ENCODE measurements around the gene SMYD5.

SMYD5 gene

DNA sequence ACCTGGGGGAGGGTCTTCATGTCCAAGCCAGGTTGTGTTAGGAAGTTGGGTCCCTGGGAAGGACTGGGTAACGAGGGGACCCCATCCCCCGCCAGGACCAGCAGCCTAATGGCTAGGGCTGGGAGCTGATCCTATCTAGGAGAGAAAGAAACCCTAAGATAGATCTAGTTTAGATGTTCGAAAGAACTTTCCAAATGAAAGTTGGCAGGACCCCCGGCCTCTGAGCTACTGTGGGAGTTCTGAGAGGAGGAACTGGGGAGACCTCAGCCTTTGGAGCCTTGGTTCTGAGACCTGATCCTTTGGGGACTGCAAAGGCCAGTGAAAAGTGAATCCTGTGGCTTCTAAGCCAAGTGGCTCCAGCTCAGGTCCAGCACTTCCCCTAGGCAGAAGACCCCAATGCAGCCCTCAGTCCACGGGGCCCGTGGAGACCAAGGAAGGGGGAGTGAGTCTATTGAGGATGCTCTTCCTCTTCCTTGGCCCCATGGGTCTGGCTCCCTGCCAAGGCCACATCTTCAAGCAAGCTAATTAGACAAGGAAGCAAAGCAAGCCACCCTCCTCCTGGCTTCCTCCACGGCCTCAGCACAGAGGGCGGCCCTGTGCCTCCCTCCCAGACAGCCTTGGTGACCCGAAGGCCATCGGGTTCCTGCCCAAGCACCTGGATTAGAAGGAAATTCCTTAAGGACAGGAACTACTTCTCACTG lies 43.5 kb downstream of the SMYD5 start:
- Histone ChIP-seq H3K4me3 (ENCODE audit: low read length) (no peak overlapping the region), H2BK120ac (ENCODE audit: low read depth, low read length) (no peak overlapping the region), H4K5ac (ENCODE audit: low read length) (no peak overlapping the region), H2BK15ac (replicated peaks; ENCODE audit: low read depth) (no peak overlapping the region), H2BK5ac (ENCODE audit: low read length) (no peak overlapping the region), H3K27ac (ENCODE audit: low read depth, low read length) (no peak overlapping the region), H3K18ac (ENCODE audit: low read length) (no peak overlapping the region), H2AK5ac (ENCODE audit: low read length) (no peak overlapping the region), H3K4me1 (ENCODE audit: control insufficient read depth, low read depth, low read length) (no peaks in the 10 kb centered on the region), H3K4ac (ENCODE audit: low read depth, low read length) (no peak overlapping the region), H4K8ac (ENCODE audit: low read depth, low read length) (no peak overlapping the region), H3K79me2 (ENCODE audit: control insufficient read depth, insufficient read depth, low read length) (no peaks in the 10 kb centered on the region), H3K4me2 (ENCODE audit: low read length) (no peak overlapping the region), H3K27me3 (ENCODE audit: insufficient read depth, low read length, poor library complexity) (no peaks in the 10 kb centered on the region), H3K56ac (ENCODE audit: low read length) (no peak overlapping the region), H3K9ac (ENCODE audit: low read length) (no peak overlapping the region), H3K79me1 (ENCODE audit: low read length) (no peaks in the 10 kb centered on the region), H3K23ac (ENCODE audit: low read length) (no peak overlapping the region), H3K36me3 (ENCODE audit: control insufficient read depth, insufficient read depth, low read length) (peaks cover 13% of the 10 kb centered on the region)
- DNase-seq = no peak
- WGBS (ENCODE audit: extremely low coverage, insufficient coverage, low lambda C conversion rate) = no CpG with 5 or more reads among the region's 10 CpGs

DNA sequence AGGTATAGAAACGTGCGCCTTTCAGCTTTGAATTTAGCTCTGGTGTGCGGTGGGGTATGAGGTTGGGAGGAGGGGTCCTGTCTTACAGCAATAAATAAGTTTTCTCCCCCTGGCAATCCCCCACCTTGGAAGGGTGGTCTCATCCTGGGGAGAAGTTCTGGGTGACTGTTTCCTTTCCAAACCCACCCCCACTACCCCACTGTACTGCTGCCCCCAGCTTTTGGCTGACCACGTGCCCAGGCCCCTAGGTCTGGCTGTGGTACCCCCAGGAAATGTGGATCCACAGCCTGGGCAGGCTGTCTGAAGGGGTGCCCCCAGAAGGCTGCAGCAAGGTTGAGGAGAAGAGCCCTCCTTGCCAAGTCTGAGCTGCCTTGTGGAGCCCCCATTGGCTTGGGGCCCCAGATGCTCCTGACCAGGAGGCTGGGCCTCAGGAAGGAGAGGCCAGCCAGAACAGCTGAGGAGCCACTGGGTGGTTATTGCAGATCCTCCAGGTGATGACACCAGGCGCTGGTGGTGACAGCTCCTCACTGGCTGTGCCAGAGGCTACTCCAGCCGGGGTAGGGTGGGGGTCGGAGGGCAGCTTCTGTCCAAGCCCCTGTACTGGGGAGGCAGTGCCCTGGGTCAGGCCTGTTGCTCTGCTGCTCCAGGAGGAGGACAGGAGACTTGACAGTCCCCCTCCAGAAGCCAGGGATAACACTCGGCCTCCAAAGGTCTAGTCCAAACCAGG lies 44.3 kb downstream of the SMYD5 start:
- Histone ChIP-seq H3K9ac (ENCODE audit: low read length) (no peak overlapping the region), H3K4me2 (ENCODE audit: low read length) (no peak overlapping the region), H2BK5ac (ENCODE audit: low read length) (no peak overlapping the region), H3K79me1 (ENCODE audit: low read length) (no peaks in the 10 kb centered on the region), H3K56ac (ENCODE audit: low read length) (no peak overlapping the region), H3K27me3 (ENCODE audit: insufficient read depth, low read length, poor library complexity) (no peaks in the 10 kb centered on the region), H4K8ac (ENCODE audit: low read depth, low read length) (no peak overlapping the region), H3K4me3 (ENCODE audit: low read length) (no peak overlapping the region), H3K4ac (ENCODE audit: low read depth, low read length) (no peak overlapping the region), H3K36me3 (ENCODE audit: control insufficient read depth, insufficient read depth, low read length) (peaks cover 10% of the 10 kb centered on the region), H3K27ac (ENCODE audit: low read depth, low read length) (no peak overlapping the region), H4K5ac (ENCODE audit: low read length) (no peak overlapping the region), H2BK15ac (replicated peaks; ENCODE audit: low read depth) (no peak overlapping the region), H2BK120ac (ENCODE audit: low read depth, low read length) (no peak overlapping the region), H3K4me1 (ENCODE audit: control insufficient read depth, low read depth, low read length) (no peaks in the 10 kb centered on the region), H2AK5ac (ENCODE audit: low read length) (no peak overlapping the region), H3K79me2 (ENCODE audit: control insufficient read depth, insufficient read depth, low read length) (no peaks in the 10 kb centered on the region), H3K23ac (ENCODE audit: low read length) (no peak overlapping the region), H3K18ac (ENCODE audit: low read length) (no peak overlapping the region)
- no CpG with 5 or more reads among the region's 8 CpGs for WGBS (ENCODE audit: extremely low coverage, insufficient coverage, low lambda C conversion rate)
- DNase-seq = no peak

DNA sequence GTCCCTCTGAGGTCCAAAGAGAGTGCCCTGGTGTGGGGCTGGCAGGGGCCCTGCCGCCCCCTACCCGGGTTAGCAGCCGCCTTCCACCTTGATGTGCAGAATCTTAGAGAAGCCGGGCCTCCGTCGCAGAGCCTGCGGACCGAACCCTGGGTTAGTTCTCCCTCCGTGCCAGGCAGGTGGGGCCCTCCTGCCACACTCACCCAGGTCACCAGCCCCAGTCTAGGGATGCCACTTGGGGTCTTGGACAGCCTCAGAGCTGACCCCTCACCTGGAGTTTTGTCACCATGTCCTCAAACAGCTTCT lies 44.8 kb downstream of the SMYD5 start:
- peaks cover 7% of the 10 kb centered on the region for H3K36me3 ChIP-seq (ENCODE audit: control insufficient read depth, insufficient read depth, low read length)
- H3K79me2 ChIP-seq (ENCODE audit: control insufficient read depth, insufficient read depth, low read length) = no peaks in the 10 kb centered on the region
- WGBS (ENCODE audit: extremely low coverage, insufficient coverage, low lambda C conversion rate) = no CpG with 5 or more reads among the region's 9 CpGs
- no peak for DNase-seq
- no peak overlapping the region for H3K4ac ChIP-seq (ENCODE audit: low read depth, low read length)
- no peaks in the 10 kb centered on the region for H3K4me1 ChIP-seq (ENCODE audit: control insufficient read depth, low read depth, low read length)
- no peak overlapping the region for H3K4me2 ChIP-seq (ENCODE audit: low read length)
- no peak overlapping the region for H3K9ac ChIP-seq (ENCODE audit: low read length)
- no peak overlapping the region for H3K18ac ChIP-seq (ENCODE audit: low read length)
- H2BK120ac ChIP-seq (ENCODE audit: low read depth, low read length) = no peak overlapping the region
- H3K79me1 ChIP-seq (ENCODE audit: low read length) = no peaks in the 10 kb centered on the region
- no peak overlapping the region for H2AK5ac ChIP-seq (ENCODE audit: low read length)
- no peak overlapping the region for H3K23ac ChIP-seq (ENCODE audit: low read length)
- H2BK5ac ChIP-seq (ENCODE audit: low read length) = no peak overlapping the region
- no peak overlapping the region for H3K27ac ChIP-seq (ENCODE audit: low read depth, low read length)
- H3K56ac ChIP-seq (ENCODE audit: low read length) = no peak overlapping the region
- no peak overlapping the region for H4K5ac ChIP-seq (ENCODE audit: low read length)
- no peaks in the 10 kb centered on the region for H3K27me3 ChIP-seq (ENCODE audit: insufficient read depth, low read length, poor library complexity)
- no peak overlapping the region for H2BK15ac ChIP-seq (replicated peaks; ENCODE audit: low read depth)
- no peak overlapping the region for H3K4me3 ChIP-seq (ENCODE audit: low read length)
- no peak overlapping the region for H4K8ac ChIP-seq (ENCODE audit: low read depth, low read length)

DNA sequence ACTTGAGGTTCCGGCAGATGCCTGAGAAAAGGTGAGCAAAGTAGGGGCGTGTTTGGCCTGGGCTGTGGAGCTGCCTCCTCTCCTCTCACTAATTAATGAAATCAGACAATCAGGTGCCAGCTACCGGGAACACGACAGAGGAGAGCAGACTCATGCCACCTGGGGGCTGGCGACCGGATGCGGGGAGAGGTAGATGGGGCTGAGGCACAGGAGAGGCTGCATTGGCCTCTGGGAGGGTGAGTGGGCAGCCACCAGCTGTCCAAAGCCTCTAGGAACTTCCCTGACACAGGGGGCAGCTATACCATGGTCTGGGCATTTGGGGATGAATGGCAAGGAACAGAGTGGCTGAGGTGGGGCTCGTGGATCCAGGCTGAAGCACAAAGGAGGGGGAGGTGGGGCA lies 45.2 kb downstream of the SMYD5 start:
- H2BK15ac ChIP-seq (replicated peaks; ENCODE audit: low read depth) = no peak overlapping the region
- no peak overlapping the region for H2AK5ac ChIP-seq (ENCODE audit: low read length)
- H3K36me3 ChIP-seq (ENCODE audit: control insufficient read depth, insufficient read depth, low read length) = peaks cover 3% of the 10 kb centered on the region
- H3K4me1 ChIP-seq (ENCODE audit: control insufficient read depth, low read depth, low read length) = no peaks in the 10 kb centered on the region
- H3K27me3 ChIP-seq (ENCODE audit: insufficient read depth, low read length, poor library complexity) = no peaks in the 10 kb centered on the region
- H3K27ac ChIP-seq (ENCODE audit: low read depth, low read length) = no peak overlapping the region
- H3K18ac ChIP-seq (ENCODE audit: low read length) = no peak overlapping the region
- no peak overlapping the region for H3K4me2 ChIP-seq (ENCODE audit: low read length)
- no peaks in the 10 kb centered on the region for H3K79me1 ChIP-seq (ENCODE audit: low read length)
- H2BK120ac ChIP-seq (ENCODE audit: low read depth, low read length) = no peak overlapping the region
- no peak overlapping the region for H3K23ac ChIP-seq (ENCODE audit: low read length)
- DNase-seq = no peak
- H3K4ac ChIP-seq (ENCODE audit: low read depth, low read length) = no peak overlapping the region
- no peak overlapping the region for H2BK5ac ChIP-seq (ENCODE audit: low read length)
- H3K56ac ChIP-seq (ENCODE audit: low read length) = no peak overlapping the region
- no peak overlapping the region for H3K4me3 ChIP-seq (ENCODE audit: low read length)
- WGBS (ENCODE audit: extremely low coverage, insufficient coverage, low lambda C conversion rate) = no CpG with 5 or more reads among the region's 8 CpGs
- no peaks in the 10 kb centered on the region for H3K79me2 ChIP-seq (ENCODE audit: control insufficient read depth, insufficient read depth, low read length)
- no peak overlapping the region for H4K8ac ChIP-seq (ENCODE audit: low read depth, low read length)
- no peak overlapping the region for H4K5ac ChIP-seq (ENCODE audit: low read length)
- no peak overlapping the region for H3K9ac ChIP-seq (ENCODE audit: low read length)

DNA sequence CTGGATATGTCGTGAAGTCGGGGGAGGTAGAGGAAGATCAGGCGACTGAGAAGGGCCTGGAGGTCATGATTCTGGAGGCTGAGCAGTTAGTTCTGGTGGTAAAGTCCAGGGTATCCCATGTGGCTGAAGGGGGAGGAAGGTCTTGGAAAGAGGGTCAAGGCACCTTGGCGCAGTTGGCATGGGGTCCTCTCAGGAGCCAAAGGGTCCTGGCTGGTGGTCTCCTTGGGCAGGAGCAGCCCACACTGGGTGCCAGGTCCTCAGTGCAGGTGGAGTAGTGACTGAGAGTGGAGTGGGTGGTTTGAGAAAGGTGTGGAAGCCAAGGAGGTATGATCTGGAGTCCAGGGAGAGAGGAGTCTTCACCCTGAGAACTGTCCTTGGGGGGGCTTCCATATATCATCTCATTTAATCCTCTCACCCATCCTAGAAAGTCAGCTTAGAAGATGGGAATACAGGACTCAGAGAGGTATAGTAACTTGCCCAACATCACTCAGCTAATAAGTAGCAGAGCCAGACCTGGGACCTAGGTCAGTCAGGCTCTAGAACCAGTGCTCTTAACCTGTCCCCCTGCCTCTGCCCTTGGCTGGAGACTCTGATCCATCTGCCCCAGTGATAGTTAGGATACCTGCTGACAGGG lies 45.8 kb downstream of the SMYD5 start:
- Histone ChIP-seq H3K4me2 (ENCODE audit: low read length) (no peak overlapping the region), H3K18ac (ENCODE audit: low read length) (no peak overlapping the region), H4K8ac (ENCODE audit: low read depth, low read length) (no peak overlapping the region), H3K23ac (ENCODE audit: low read length) (no peak overlapping the region), H3K79me2 (ENCODE audit: control insufficient read depth, insufficient read depth, low read length) (no peaks in the 10 kb centered on the region), H4K5ac (ENCODE audit: low read length) (no peak overlapping the region), H3K4me1 (ENCODE audit: control insufficient read depth, low read depth, low read length) (no peaks in the 10 kb centered on the region), H3K9ac (ENCODE audit: low read length) (no peak overlapping the region), H2BK120ac (ENCODE audit: low read depth, low read length) (no peak overlapping the region), H3K27me3 (ENCODE audit: insufficient read depth, low read length, poor library complexity) (no peaks in the 10 kb centered on the region), H3K27ac (ENCODE audit: low read depth, low read length) (no peak overlapping the region), H2BK15ac (replicated peaks; ENCODE audit: low read depth) (no peak overlapping the region), H3K79me1 (ENCODE audit: low read length) (no peaks in the 10 kb centered on the region), H3K36me3 (ENCODE audit: control insufficient read depth, insufficient read depth, low read length) (no peaks in the 10 kb centered on the region), H2AK5ac (ENCODE audit: low read length) (no peak overlapping the region), H3K56ac (ENCODE audit: low read length) (no peak overlapping the region), H2BK5ac (ENCODE audit: low read length) (no peak overlapping the region), H3K4ac (ENCODE audit: low read depth, low read length) (no peak overlapping the region), H3K4me3 (ENCODE audit: low read length) (no peak overlapping the region)
- no CpG with 5 or more reads among the region's 4 CpGs for WGBS (ENCODE audit: extremely low coverage, insufficient coverage, low lambda C conversion rate)
- DNase-seq = no peak
